MM.1S (cell line): ENCODE data around the gene OLFML1.

Source experiments
- DNase-seq: peaks from one replicate; pipeline ENCODE4 v3.0.0-alpha.2; 2015
- H2AFZ ChIP-seq: fragments of 300-600 bp; sonication (generic); 2 replicates; pipeline ENCODE4 v1.6.0; 2016; ENCODE audit warnings: antibody characterized with exemption, low read length
- H3F3A ChIP-seq: fragments of 300-600 bp; sonication (generic); 2 replicates; pipeline ENCODE4 v1.6.1; 2016; ENCODE audit warnings: mild to moderate bottlenecking, antibody characterized with exemption, low read length, moderate library complexity, mixed read lengths; ENCODE audit not compliant: insufficient read depth
- H3K27ac ChIP-seq: fragments of 300-600 bp; sonication (generic); 2 replicates; pipeline ENCODE4 v1.5.1; 2016; ENCODE audit warnings: mild to moderate bottlenecking, low read length
- H3K27me3 ChIP-seq: fragments of 300-600 bp; sonication (generic); replicated peaks from 2 replicates; pipeline ENCODE4 v1.6.0; 2016; ENCODE audit warnings: low read length; ENCODE audit not compliant: insufficient read depth
- H3K36me3 ChIP-seq: fragments of 300-600 bp; sonication (generic); replicated peaks from 2 replicates; pipeline ENCODE4 v1.6.1; 2016; ENCODE audit warnings: mild to moderate bottlenecking, low read length, mixed read lengths; ENCODE audit not compliant: insufficient read depth
- H3K4me1 ChIP-seq: fragments of 300-600 bp; sonication (generic); 2 replicates; pipeline ENCODE4 v1.6.1; 2016; ENCODE audit warnings: low read length, mixed read lengths
- H3K4me2 ChIP-seq: fragments of 300-600 bp; sonication (generic); 2 replicates; pipeline ENCODE4 v1.6.0; 2016; ENCODE audit warnings: low read depth, low read length
- H3K4me3 ChIP-seq: fragments of 300-600 bp; sonication (generic); 2 replicates; pipeline ENCODE4 v1.5.1; 2016; ENCODE audit warnings: low read length, mixed read lengths
- H3K79me2 ChIP-seq: fragments of 300-600 bp; sonication (generic); 2 replicates; pipeline ENCODE4 v1.6.1; 2016; ENCODE audit warnings: mixed run types, low read length, mixed read lengths
- H3K9ac ChIP-seq: fragments of 300-600 bp; sonication (generic); 2 replicates; pipeline ENCODE4 v1.6.1; 2016; ENCODE audit warnings: low read length, mixed read lengths
- H3K9me2 ChIP-seq: fragments of 300-600 bp; sonication (generic); replicated peaks from 2 replicates; pipeline ENCODE4 v1.6.1; 2016; ENCODE audit warnings: mild to moderate bottlenecking, low read length, mixed read lengths; ENCODE audit not compliant: insufficient read depth
- H3K9me3 ChIP-seq: fragments of 300-600 bp; sonication (generic); replicated peaks from 2 replicates; pipeline ENCODE4 v1.6.1; 2016; ENCODE audit warnings: mild to moderate bottlenecking, low read length, mixed read lengths; ENCODE audit not compliant: insufficient read depth
- H4K20me1 ChIP-seq: fragments of 300-600 bp; sonication (generic); 2 replicates; pipeline ENCODE4 v1.6.1; 2016; ENCODE audit warnings: mild to moderate bottlenecking, low read length, moderate library complexity, mixed read lengths; ENCODE audit not compliant: insufficient read depth
- EZH2 ChIP-seq: fragments of 300-600 bp; sonication (generic); optimal IDR thresholded peaks from 2 replicates; pipeline ENCODE3; 2017; ENCODE audit warnings: low read depth, mild to moderate bottlenecking, antibody characterized with exemption, low read length, mixed read lengths
- EZH2phosphoT487 ChIP-seq: fragments of 300-600 bp; sonication (generic); IDR thresholded peaks from 2 replicates; pipeline ENCODE4 v1.6.1; 2018; ENCODE audit warnings: antibody characterized with exemption, low read length
- TF ChIP-seq, protein P1 (sequence below): fragments of 300-600 bp; sonication (generic); IDR thresholded peaks from 2 replicates; pipeline ENCODE4 v1.5.1; 2016; ENCODE audit warnings: antibody characterized with exemption, low read length, mixed read lengths

The OLFML1 gene

DNA sequence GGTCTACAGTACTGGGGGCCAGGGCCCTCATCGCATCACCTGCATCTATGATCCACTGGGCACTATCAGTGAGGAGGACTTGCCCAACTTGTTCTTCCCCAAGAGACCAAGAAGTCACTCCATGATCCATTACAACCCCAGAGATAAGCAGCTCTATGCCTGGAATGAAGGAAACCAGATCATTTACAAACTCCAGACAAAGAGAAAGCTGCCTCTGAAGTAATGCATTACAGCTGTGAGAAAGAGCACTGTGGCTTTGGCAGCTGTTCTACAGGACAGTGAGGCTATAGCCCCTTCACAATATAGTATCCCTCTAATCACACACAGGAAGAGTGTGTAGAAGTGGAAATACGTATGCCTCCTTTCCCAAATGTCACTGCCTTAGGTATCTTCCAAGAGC lies 24.7 kb downstream of the OLFML1 start:
- Histone ChIP-seq H2AFZ (no peak overlapping the region), H3K9ac (no peak overlapping the region), H3F3A (peaks cover 24% of the 10 kb centered on the region), H3K27ac (no peak overlapping the region), H3K4me1 (peaks cover 27% of the 10 kb centered on the region), H3K36me3 (no peaks in the 10 kb centered on the region), H3K9me3 (no peaks in the 10 kb centered on the region), H3K27me3 (no peaks in the 10 kb centered on the region), H3K79me2 (peaks cover 6% of the 10 kb centered on the region; the same call in 1 of the 2 replicates), H3K4me3 (no peak overlapping the region), H3K9me2 (no peaks in the 10 kb centered on the region), H4K20me1 (no peaks in the 10 kb centered on the region), H3K4me2 (no peak overlapping the region)
- no peak for TF ChIP-seq EZH2phosphoT487
- TF ChIP-seq EZH2, result no peak
- TF ChIP-seq, protein P1, sequence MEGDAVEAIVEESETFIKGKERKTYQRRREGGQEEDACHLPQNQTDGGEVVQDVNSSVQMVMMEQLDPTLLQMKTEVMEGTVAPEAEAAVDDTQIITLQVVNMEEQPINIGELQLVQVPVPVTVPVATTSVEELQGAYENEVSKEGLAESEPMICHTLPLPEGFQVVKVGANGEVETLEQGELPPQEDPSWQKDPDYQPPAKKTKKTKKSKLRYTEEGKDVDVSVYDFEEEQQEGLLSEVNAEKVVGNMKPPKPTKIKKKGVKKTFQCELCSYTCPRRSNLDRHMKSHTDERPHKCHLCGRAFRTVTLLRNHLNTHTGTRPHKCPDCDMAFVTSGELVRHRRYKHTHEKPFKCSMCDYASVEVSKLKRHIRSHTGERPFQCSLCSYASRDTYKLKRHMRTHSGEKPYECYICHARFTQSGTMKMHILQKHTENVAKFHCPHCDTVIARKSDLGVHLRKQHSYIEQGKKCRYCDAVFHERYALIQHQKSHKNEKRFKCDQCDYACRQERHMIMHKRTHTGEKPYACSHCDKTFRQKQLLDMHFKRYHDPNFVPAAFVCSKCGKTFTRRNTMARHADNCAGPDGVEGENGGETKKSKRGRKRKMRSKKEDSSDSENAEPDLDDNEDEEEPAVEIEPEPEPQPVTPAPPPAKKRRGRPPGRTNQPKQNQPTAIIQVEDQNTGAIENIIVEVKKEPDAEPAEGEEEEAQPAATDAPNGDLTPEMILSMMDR, result no peak
- no peak for DNase-seq

DNA sequence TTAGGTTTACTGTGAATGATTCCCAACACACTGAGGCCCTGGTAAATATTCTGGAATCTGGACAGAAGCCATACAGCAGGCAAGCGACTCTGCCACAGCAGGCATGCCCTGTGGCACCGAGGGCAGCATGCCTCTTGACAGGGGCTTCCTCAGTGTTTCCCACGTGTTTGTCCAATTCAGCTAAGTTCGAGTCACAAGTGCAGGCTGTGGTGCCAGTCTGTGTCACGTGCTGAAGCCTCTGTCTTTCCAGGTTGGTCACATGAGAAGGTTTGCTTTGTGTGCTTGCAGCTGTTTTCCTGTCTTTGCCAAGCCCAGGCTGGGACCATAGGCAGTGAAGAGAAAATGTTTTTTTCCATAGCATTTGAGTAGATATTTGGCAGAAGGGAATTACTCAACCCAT lies 26.1 kb downstream of the OLFML1 start:
- H3K79me2 ChIP-seq, result peaks cover 19% of the 10 kb centered on the region
- peak overlapping the region; percentile 95 for H3K4me2 ChIP-seq
- H3K9me3 ChIP-seq, result no peaks in the 10 kb centered on the region
- no peak for TF ChIP-seq EZH2phosphoT487
- TF ChIP-seq EZH2, result no peak
- TF ChIP-seq, protein P1, result no peak
- no peaks in the 10 kb centered on the region for H3K27me3 ChIP-seq
- peak overlapping the region; percentile 82; the same call in 1 of the 2 replicates for H3K4me3 ChIP-seq
- peaks cover 27% of the 10 kb centered on the region for H3K4me1 ChIP-seq
- no peaks in the 10 kb centered on the region for H4K20me1 ChIP-seq
- peak overlapping the region; percentile 17; the same call in 1 of the 2 replicates for H3K9ac ChIP-seq
- peak overlapping the region; percentile 53 for H2AFZ ChIP-seq
- H3K36me3 ChIP-seq, result no peaks in the 10 kb centered on the region
- H3F3A ChIP-seq, result peaks cover 24% of the 10 kb centered on the region
- peak overlapping the region; percentile 96 for H3K27ac ChIP-seq
- peak; percentile 82 for DNase-seq
- H3K9me2 ChIP-seq, result no peaks in the 10 kb centered on the region

DNA sequence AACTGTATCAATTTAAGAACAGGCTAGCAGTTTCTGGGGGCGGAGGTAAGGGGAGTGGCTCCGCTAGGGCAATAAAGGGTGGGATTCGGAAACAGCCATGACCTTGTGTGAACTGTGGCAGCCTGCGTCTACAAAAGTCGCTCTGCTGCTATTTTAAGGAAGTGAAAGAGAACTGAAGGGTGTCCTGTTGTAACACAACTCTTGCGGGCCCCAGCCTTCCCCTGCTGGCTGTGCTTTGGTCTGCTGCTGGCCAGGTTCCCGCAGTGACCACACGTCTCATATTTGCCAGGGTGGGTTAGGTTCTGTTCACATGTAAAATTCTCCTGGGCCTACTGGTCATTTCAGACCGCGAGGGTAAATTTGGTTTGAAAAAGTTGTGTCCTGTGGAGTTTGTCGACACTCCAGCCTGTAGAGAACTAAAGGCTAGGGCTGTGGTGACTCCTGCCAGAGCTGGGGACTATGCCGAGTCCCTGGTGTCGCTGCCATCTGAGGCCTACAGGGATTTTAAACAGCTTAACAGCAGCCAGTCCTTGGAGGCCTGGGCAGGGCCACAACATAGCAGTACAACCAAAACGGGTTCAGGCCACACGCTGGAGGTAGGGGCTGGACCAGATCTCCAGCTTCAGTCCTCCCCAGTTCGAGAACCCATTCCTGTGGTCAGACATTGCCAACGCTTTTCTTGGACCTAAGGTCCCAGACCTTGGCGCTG lies 27.4 kb downstream of the OLFML1 start:
- Histone ChIP-seq H3K79me2 (peaks cover 24% of the 10 kb centered on the region), H3K27me3 (no peaks in the 10 kb centered on the region), H3K4me2 (peak overlapping the region; percentile 95), H3K4me1 (peaks cover 27% of the 10 kb centered on the region), H3K9ac (peak overlapping the region; percentile 89), H3K9me3 (no peaks in the 10 kb centered on the region), H4K20me1 (no peaks in the 10 kb centered on the region), H3K36me3 (no peaks in the 10 kb centered on the region), H3K27ac (peak overlapping the region; percentile 96), H3K9me2 (no peaks in the 10 kb centered on the region), H2AFZ (peak overlapping the region; percentile 74), H3F3A (peaks cover 24% of the 10 kb centered on the region), H3K4me3 (peak overlapping the region; percentile 82)
- TF ChIP-seq, protein P1, result no peak
- TF ChIP-seq EZH2 (no peak), EZH2phosphoT487 (no peak)
- DNase-seq, result peak; percentile 85
